ENCODE data around the gene PLXDC2. TPM values are rescaled to one million over a fixed set of nuclear protein-coding genes. Genes with fewer than 3 reads are reported as not detected.
A peak's percentile ranks its signal among the peaks of the same experiment; 100 is the strongest.

The PLXDC2 gene
- polyA plus RNA-seq, 1 experiment = 0.47 TPM

DNA sequence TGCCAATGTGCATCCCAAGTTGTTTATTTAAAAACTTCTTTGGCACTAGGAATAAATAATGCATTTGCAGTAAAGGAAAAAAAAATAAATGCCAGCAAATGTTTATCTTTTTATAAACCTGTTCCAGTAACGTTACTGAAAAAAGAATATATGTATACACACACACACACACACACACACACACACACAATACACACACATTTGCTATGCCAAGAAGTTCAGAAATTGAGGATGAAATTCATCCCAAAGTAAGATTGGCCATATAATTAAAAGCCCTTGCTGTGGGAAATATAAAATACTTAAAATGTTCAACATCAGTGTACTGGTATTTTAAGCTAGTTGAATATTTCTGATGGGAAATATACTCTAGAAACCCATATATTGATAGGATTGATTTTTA is 2.6 kb downstream of the PLXDC2 start:
- CTCF ChIA-PET = interaction anchor here (0.6 to 0.9 kb wide), 6 partner anchors 9 to 45 kb away, joined by 3 to 4 read pairs (median 3); no protein-coding TSS in a partner anchor
- POLR2A ChIA-PET = no interaction called here
- no peak for DNase-seq (ENCODE audit: low read depth)
- H3K27me3 ChIP-seq (ENCODE audit: control insufficient read depth, insufficient read depth, low read length) = peaks cover 15% of the 10 kb centered on the region
- TF ChIP-seq, protein P1, sequence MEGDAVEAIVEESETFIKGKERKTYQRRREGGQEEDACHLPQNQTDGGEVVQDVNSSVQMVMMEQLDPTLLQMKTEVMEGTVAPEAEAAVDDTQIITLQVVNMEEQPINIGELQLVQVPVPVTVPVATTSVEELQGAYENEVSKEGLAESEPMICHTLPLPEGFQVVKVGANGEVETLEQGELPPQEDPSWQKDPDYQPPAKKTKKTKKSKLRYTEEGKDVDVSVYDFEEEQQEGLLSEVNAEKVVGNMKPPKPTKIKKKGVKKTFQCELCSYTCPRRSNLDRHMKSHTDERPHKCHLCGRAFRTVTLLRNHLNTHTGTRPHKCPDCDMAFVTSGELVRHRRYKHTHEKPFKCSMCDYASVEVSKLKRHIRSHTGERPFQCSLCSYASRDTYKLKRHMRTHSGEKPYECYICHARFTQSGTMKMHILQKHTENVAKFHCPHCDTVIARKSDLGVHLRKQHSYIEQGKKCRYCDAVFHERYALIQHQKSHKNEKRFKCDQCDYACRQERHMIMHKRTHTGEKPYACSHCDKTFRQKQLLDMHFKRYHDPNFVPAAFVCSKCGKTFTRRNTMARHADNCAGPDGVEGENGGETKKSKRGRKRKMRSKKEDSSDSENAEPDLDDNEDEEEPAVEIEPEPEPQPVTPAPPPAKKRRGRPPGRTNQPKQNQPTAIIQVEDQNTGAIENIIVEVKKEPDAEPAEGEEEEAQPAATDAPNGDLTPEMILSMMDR (IDR thresholded peaks at IDR 0.05; ENCODE audit: insufficient read depth, low read depth, low read length) = no peak
- H3K36me3 ChIP-seq (ENCODE audit: control insufficient read depth, insufficient read depth, low read length) = no peaks in the 10 kb centered on the region
- H3K4me3 ChIP-seq (ENCODE audit: low read depth, low read length) = no peak overlapping the region

DNA sequence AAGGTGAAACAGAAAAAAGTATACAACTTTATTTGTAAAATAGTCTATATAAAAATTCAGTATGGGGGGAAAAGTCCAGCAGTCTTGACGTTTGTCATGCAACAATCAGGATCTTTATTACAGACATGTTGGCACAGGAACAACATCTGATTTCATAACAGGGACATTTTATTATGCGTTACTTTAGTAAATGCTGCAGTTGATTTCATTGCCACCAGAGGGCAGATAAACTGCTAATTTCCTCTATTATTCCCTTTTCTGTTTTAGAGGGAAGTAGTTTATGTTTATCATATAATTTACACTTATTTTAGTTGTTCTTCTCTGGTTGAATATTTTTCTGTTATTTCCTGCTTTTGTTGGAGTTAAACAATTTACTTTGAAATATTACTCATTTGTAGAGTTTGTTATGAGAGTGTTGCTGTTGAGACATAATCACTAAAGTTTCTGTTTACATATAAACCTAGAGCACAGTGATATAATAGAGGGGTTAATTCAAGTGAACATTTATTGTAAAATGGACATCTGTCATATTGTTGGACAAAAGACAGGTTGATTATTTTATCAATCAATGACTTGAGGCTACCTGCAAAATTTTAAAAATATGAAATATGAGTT is 3.3 kb downstream of the PLXDC2 start:
- DNase-seq (ENCODE audit: low read depth) = no peak
- TF ChIP-seq, protein P1 (IDR thresholded peaks at IDR 0.05; ENCODE audit: insufficient read depth, low read depth, low read length) = peak; percentile 71
- Histone ChIP-seq H3K27me3 (ENCODE audit: control insufficient read depth, insufficient read depth, low read length) (peaks cover 15% of the 10 kb centered on the region), H3K4me3 (ENCODE audit: low read depth, low read length) (no peak overlapping the region), H3K36me3 (ENCODE audit: control insufficient read depth, insufficient read depth, low read length) (no peaks in the 10 kb centered on the region)
- ChIA-PET CTCF (interaction anchor here (0.6 to 1.0 kb wide), 8 partner anchors 8 to 44 kb away, joined by 3 to 4 read pairs (median 3); no protein-coding TSS in a partner anchor), POLR2A (no interaction called here)

DNA sequence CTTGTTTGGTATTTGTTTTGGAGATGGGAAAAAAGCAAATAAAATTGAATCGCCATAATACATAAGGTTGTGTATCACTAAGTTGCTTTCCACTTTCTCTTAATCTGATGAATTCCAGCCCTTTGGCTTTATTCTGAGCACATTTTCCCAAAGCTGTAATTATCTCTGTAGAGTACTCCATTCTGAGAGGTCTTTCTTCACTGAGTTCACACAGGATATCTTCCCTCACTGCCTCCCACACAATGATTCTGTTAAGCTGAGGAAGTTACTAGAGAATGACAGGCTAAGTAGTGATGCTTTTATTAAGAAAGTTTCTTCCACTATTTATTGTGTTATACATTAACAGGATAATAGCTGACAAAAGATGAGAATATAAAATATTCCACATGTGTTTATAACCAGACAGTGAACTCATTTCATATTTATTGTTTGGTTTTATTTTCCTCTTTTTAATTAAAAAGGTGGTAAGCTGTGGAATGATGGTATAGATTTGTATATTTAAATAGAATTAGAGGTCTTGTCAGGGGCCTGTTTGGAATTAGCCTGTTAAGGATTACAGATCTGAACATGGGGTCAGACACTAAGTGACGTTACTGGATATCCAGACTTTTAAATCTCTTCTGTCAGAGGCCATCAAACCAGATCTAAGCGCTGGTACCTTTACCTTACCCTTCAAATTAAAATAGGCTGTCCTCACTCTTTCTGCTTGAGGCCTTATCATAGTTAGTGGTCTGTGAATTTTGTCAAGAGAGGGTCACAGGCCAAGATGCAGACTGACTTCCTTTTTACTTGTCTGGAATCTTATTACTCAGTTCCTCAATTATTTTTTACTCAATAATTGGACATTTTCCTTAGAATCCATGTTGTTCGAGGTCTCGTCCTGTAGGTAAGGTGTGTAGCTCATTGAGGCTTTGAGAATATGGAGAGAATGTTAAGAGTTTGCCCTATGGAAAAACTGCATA is 8.4 kb downstream of the PLXDC2 start:
- no peak overlapping the region for H3K4me3 ChIP-seq (ENCODE audit: low read depth, low read length)
- DNase-seq (ENCODE audit: low read depth) = no peak
- no peaks in the 10 kb centered on the region for H3K27me3 ChIP-seq (ENCODE audit: control insufficient read depth, insufficient read depth, low read length)
- TF ChIP-seq, protein P1 (IDR thresholded peaks at IDR 0.05; ENCODE audit: insufficient read depth, low read depth, low read length) = no peak
- POLR2A ChIA-PET = no interaction called here
- CTCF ChIA-PET = no interaction called here
- no peaks in the 10 kb centered on the region for H3K36me3 ChIP-seq (ENCODE audit: control insufficient read depth, insufficient read depth, low read length)

DNA sequence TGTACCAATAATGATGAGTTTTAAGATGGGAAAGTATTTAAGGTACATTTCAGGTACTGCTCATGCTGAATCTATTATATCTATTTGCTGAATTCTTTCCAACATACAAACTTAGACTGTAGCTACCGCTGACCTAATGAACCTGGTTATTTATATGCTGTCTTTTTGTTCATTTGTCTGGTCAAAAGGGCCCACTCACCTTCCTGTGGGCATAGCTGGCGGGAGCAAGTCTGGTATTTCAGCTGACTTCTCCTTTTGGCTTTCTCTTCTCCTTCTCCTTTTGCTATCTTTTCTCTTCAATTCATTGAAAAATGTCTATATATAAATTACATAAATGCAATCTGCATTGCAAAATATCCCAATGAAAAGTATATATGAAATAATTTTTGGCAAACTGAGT is 9.5 kb downstream of the PLXDC2 start:
- ChIA-PET CTCF (no interaction called here), POLR2A (no interaction called here)
- Histone ChIP-seq H3K27me3 (ENCODE audit: control insufficient read depth, insufficient read depth, low read length) (no peaks in the 10 kb centered on the region), H3K4me3 (ENCODE audit: low read depth, low read length) (no peak overlapping the region), H3K36me3 (ENCODE audit: control insufficient read depth, insufficient read depth, low read length) (no peaks in the 10 kb centered on the region)
- no peak for DNase-seq (ENCODE audit: low read depth)
- TF ChIP-seq, protein P1 (IDR thresholded peaks at IDR 0.05; ENCODE audit: insufficient read depth, low read depth, low read length) = no peak

DNA sequence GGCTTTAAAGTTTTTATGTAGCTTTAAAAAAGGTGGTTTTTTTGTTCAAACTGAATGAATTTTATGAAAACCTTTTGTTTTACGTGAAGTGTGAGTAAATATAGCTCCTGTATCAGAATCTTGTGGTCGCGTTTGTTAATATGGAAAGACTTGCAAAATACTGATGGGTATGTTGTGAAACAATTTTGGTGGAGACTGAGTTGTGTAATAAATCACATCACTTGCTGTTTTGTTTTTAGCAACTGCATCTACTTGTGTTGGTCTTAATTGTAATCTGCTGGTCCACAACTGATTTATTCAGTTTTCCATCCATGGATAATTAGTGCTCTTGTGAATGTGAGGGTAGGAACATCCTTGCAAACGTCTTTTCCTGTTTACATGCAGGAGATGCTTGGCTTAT is 10.5 kb downstream of the PLXDC2 start:
- ChIA-PET POLR2A (no interaction called here), CTCF (interaction anchor here (0.7 kb wide), 1 partner anchor 13 kb away, joined by 3 read pairs; no protein-coding TSS in a partner anchor)
- DNase-seq (ENCODE audit: low read depth) = no peak
- no peaks in the 10 kb centered on the region for H3K36me3 ChIP-seq (ENCODE audit: control insufficient read depth, insufficient read depth, low read length)
- no peak overlapping the region for H3K4me3 ChIP-seq (ENCODE audit: low read depth, low read length)
- no peaks in the 10 kb centered on the region for H3K27me3 ChIP-seq (ENCODE audit: control insufficient read depth, insufficient read depth, low read length)
- TF ChIP-seq, protein P1 (IDR thresholded peaks at IDR 0.05; ENCODE audit: insufficient read depth, low read depth, low read length) = no peak

Measured in BJ (cell line).